Gastrocnemius medialis (tissue), 4 donors: ENCODE results near the gene VOPP1.

Experiments used
- POLR2A ChIP-seq, 2 donors: fragments of 450-650 bp; IDR thresholded peaks; one replicate each; pipeline ENCODE4 v1.6.1; 2017; ENCODE audit warnings: antibody characterized with exemption in 2 of 2, mild to moderate bottlenecking in 2 of 2, moderate library complexity in 2 of 2
- TF ChIP-seq, protein P1 (sequence below), 5 experiments: fragments of 450-650 bp in 3 of 5; fragments of 200-600 bp in 2 of 5; sonication (generic) in 2 of 5; IDR thresholded peaks in 4 of 5; conservative IDR thresholded peaks in 1 of 5; 1 replicate in 4 of 5; 2 replicates in 1 of 5; pipeline ENCODE4 v1.5.1; 2016 to 2019; ENCODE audit warnings: antibody characterized with exemption in 5 of 5, mild to moderate bottlenecking in 3 of 5, moderate library complexity in 3 of 5

DNA sequence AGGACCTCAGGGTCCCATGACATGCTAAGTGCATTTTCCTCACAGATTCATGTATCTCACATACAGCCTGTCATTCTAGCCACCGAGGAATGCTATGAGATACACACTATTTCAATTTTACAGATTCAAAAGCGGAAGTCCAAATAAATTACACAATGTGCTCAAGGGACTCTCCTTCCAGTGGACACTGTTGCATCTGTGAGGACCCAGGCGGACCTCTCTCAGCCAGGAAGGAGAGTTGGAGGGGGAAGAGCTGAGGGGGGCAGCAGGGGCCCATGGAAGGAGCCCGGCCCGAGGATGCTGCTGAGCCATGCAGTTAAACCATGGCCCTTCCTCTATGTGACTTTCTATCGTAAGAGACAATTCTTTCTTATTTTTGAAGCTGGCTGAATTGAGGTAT is 93.6 kb downstream of the VOPP1 start:
- TF ChIP-seq, protein P1, sequence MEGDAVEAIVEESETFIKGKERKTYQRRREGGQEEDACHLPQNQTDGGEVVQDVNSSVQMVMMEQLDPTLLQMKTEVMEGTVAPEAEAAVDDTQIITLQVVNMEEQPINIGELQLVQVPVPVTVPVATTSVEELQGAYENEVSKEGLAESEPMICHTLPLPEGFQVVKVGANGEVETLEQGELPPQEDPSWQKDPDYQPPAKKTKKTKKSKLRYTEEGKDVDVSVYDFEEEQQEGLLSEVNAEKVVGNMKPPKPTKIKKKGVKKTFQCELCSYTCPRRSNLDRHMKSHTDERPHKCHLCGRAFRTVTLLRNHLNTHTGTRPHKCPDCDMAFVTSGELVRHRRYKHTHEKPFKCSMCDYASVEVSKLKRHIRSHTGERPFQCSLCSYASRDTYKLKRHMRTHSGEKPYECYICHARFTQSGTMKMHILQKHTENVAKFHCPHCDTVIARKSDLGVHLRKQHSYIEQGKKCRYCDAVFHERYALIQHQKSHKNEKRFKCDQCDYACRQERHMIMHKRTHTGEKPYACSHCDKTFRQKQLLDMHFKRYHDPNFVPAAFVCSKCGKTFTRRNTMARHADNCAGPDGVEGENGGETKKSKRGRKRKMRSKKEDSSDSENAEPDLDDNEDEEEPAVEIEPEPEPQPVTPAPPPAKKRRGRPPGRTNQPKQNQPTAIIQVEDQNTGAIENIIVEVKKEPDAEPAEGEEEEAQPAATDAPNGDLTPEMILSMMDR (IDR thresholded peaks at IDR 0.05 in 4 of 5, conservative IDR thresholded peaks at IDR 0.05 in 1 of 5) = no peak
- no peak for TF ChIP-seq POLR2A (IDR thresholded peaks at IDR 0.05)
